ENCODE results near the gene KCNT2. TPM values are rescaled to one million over a fixed set of nuclear protein-coding genes. Genes with fewer than 3 reads are reported as not detected.

The KCNT2 gene
- total and polyA plus RNA-seq, 9 of the 15 experiments (the other 6 are each of a cell fraction or from before 2014, with no cell fraction given): 0.13 to 0.73 (median 0.28) TPM

- in situ Hi-C loops (cut with MboI) (loop anchor here (10.0 kb wide), 1 partner anchor 134 kb away; no protein-coding TSS in a partner anchor), intact Hi-C loops (cut with micrococcal nuclease) (no loop called here)
- CTCF ChIA-PET (ENCODE audit: low intra/inter-chr PET ratio): no interaction called here
- 22% methylated on average over 1 of the region's 1 CpG for WGBS (ENCODE audit: insufficient coverage, low coverage, missing lambda C conversion rate)
- Histone ChIP-seq H3K4me2 (ENCODE audit: insufficient read depth, low read length) (no peak overlapping the region), H3K4me1 (replicated peaks in 1 of 2; ENCODE audit: control insufficient read depth in 2 of 2, insufficient read depth in 2 of 2, low read length in 2 of 2) (no peaks in the 10 kb centered on the region), H2AFZ (ENCODE audit: low read depth, low read length) (no peak overlapping the region), H3K27ac (ENCODE audit: extremely low read depth, low read depth, low read length) (no peak overlapping the region), H3K9me1 (ENCODE audit: control insufficient read depth, insufficient read depth, low read length) (no peaks in the 10 kb centered on the region), H3K4me3 (no peak overlapping the region), H3K27me3 (ENCODE audit: control insufficient read depth in 2 of 2, insufficient read depth in 2 of 2, low read length in 2 of 2) (no peaks in the 10 kb centered on the region), H3K36me3 (ENCODE audit: control insufficient read depth, insufficient read depth, low read length) (no peaks in the 10 kb centered on the region), H3K9ac (ENCODE audit: insufficient read depth in 1 of 2, low read depth in 2 of 2, low read length in 2 of 2) (no peak overlapping the region), H3K79me2 (ENCODE audit: control insufficient read depth, insufficient read depth, low read length) (no peaks in the 10 kb centered on the region), H3K9me3 (replicated peaks; ENCODE audit: control insufficient read depth, insufficient read depth, low read depth, low read length) (no peaks in the 10 kb centered on the region), H4K20me1 (replicated peaks; ENCODE audit: control insufficient read depth, insufficient read depth, low read length) (no peaks in the 10 kb centered on the region)
- no peak for ATAC-seq
- POLR2A ChIA-PET: no interaction called here
- FAIRE-seq: no peak
- BruUV-seq (replicated peaks): no TSS peak
- TF ChIP-seq ZNF263 (CRISPR knock-in tag; IDR thresholded peaks at IDR 0.05; ENCODE audit: borderline replicate concordance) (no peak), ELK3 (CRISPR knock-in tag; IDR thresholded peaks at IDR 0.05) (no peak), ZNF134 (CRISPR knock-in tag; conservative IDR thresholded peaks at IDR 0.05) (no peak), DLX4 (CRISPR knock-in tag; IDR thresholded peaks at IDR 0.05) (no peak), HDAC1 (IDR thresholded peaks at IDR 0.05) (no peak), HDAC3 (IDR thresholded peaks at IDR 0.05; ENCODE audit: borderline replicate concordance, partially characterized antibody) (no peak), ILK (tag; IDR thresholded peaks at IDR 0.05; ENCODE audit: borderline replicate concordance, low read depth) (no peak)
- no peak for DNase-seq (ENCODE audit: extremely low read depth in 1 of 4, low spot score in 3 of 4)
Measured at GRCh38 chr1:196440711-196441110, 167.5 kb downstream of the KCNT2 start.
